T-helper 22 cell (primary cell): Measurements from ENCODE around the gene ERICH4.
"Not testable (repeated sequence)": the region's sequence is repeated elsewhere in the genome, so short reads cannot be mapped to it uniquely, and the experiment has no call there.

Source experiments
- DNase-seq: peaks from one replicate; pipeline ENCODE4 v3.0.0-alpha.2; 2020; ENCODE audit warnings: low read depth

ERICH4 gene, protein sequence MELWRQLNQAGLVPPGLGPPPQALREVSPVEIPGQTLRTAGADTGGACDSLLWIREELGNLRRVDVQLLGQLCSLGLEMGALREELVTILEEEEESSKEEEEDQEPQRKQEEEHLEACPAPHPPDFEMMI

DNA sequence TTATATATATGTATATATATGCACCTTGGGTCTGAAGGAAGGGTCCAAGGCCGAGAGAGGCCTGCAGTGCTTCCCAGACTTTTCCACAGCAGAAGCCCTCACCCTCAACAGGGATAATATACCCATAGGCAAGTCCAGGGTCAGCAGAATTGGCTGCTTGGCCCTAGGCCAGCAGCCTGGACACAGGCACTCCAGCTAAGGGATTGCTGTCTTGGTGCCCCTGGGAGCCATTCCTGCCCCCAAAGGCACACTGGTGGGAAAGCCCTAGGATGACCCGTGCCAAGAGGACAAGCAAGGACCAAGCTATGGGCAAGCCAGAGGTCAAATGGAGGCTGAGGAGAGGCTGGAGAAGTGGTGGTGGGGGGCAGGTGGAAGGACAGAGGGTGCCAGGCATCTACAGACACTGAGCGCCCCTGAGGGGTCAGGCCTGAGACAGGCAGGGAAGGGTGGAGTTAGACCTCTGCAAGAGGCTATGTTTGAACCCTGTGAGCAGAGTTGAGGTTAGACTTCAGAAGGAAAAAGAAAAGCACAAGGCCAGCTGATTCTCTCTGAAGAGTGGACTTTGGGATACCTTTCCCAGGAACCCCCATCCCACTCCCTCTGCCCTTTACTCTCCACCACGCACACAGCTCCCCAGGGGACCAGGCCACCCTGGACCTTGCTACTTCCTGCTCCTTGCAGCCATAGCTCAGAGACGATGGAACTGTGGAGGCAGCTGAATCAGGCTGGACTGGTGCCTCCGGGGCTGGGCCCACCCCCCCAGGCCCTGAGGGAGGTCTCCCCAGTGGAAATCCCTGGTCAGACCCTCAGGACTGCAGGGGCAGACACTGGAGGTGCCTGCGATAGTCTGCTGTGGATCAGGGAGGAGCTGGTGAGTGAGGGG, at the start of gene ERICH4:
Gene ERICH4, plus strand, starts transcription at position 684 of the 883 bp plus-strand sequence. Its CDS starts 14 bp downstream, at position 698.
- DNase-seq, result no peak

DNA sequence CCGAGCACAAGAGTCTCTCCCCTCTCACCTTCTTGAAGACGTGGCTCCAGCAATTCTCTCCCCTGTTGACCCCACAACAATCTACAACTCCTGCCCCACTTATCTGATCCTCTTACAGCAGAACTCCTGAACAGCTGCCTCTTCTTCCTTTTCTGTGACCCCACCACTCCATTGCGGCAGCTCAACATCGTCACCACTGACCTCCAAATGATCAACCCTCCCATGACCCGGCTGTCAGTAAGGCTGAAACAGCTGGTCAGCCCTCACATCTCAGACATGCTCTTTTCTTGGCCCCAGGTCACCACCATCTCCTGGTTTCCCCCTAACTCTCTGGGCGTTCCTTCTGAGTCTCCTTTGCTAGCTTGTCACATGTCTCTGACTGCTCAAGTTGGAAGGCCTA, 47.6 kb upstream of the ERICH4 start:
- no peak for DNase-seq

DNA sequence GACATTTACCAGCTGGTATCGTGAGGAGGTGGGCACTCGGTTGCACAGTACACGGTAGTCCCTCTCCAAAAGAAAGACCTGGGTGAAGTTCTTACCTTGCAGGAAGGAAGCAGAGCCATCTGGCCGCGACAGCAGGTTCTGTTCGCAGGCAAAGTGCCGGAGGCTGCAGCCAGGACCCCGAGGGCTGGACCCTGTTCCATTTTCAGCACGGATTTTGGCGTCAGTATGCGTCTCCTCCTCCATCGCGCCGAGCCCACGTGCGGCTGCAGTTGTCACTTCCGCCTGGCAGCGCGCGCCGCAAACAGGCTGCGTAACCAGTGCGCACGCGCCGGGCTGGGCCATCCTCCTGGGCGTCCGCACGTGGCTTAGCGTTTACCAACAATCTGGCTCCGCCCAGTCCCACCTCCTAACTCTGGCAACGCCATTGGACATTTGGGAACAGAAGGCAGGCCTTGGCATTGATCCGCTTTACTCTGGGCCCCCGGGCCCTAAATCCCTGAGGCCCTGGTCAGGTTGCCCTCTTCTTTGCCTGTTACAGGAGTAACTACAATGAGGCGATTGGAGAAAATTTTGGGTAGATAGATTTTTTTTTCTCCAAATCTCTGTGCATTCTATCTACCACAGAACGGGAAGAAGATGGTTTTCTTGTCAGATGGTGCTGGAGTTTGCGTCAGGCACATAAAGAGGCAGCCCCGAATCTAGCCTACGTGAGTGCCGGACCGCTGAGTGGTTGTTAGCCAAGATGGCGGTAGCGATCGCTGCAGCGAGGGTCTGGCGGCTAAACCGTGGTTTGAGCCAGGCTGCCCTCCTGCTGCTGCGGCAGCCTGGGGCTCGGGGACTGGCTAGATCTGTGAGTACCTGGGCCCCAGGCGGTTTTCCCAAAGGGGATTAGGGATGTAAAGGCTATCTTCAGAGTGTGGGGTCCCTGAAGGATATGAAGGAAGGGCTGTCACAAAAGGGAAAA, 45.6 kb upstream of the ERICH4 start, which contains the start of the genes BCKDHA and EXOSC5:
Gene BCKDHA, plus strand, starts transcription at position 733 of the 964 bp plus-strand sequence. Its CDS starts 10 bp downstream, at position 743.
Gene EXOSC5, minus strand, starts transcription at position 274 of the 964 bp plus-strand sequence. Its CDS starts 31 bp downstream, at position 243.
- DNase-seq, result peak; percentile 99

GRCh38 chr19:41398050-41398418, 44.9 kb upstream of the ERICH4 start:
- DNase-seq, result no peak

DNA sequence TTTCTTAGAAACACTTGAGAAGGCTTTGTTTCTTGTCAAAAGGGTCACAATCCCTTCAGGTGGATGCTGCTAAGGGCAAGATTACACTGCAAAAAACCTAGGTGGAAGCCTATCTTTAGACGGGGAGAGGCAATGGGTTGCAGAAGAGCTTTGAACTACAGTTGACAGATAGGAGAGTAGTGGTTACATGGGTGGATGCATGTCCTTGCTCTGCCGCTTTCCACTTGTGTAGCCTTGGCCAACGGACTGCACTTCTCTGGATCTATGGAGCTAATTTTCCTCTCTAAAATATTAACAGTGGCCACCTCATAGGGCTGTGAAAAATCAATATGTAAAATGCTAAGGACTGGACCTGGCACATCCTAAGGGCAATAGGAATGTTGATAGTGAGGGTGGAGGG, 44.4 kb upstream of the ERICH4 start:
- no peak for DNase-seq

DNA sequence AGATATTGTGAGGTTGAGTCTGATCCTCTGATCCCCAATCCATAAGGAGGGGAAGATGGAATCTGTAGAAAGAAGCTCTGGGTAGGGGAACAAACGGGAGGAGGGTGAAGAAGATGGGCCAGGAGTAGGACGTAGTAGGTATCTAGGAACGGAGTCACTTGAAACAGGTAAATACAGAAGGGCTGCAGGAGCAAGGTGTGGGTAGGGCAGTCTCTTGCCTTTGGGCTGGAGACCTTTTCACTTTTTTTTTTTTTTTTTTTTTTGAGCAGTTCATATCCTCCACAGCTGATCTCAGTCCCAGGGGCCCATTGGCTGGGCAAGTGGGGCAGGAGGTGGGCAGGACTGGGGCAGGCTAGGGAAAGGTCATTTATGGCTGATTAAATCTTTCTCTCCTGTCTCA, 43.9 kb upstream of the ERICH4 start:
- DNase-seq, result no peak

- no peak for DNase-seq
Observed at GRCh38 chr19:41399525-41399924, 43.4 kb upstream of the ERICH4 start.

DNA sequence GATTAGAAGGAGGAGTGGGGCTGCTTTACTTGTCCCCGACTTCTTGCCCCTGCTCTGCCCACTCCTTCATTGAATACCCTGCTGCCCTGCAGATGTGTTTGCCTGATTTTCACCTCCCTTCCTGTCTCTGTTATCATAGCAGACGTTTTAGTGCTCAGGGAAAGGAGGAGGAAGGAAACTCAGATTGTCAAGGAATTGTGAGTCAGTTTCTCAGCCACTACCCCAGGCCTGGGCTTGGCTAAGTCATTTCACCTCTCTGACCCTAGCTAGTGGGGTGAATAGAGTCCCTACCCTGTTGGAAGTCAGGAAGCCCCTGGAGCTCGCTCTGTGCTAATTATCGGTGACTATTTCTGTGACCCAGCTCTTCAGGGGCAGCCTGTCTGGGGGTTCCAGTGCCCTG, 41.5 kb upstream of the ERICH4 start:
- no peak for DNase-seq

DNA sequence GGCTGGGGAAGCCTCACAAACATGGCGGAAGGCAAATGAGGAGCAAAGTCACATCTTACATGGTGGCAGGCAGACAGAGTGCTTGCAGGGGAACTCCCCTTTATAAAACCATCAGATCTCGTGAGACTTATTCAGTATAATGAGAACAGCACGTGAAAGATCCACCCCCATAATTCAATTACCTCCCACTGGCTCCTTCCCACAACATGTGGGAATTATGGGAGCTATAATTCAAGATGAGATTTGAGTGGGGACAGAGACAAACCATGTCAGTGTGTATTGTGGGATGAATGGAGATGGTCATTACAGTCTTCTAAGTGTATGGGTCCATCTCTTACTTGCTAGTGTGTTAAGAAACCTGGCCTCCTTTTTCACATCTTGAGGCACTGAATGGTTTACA, 40.9 kb upstream of the ERICH4 start:
- no peak for DNase-seq

- DNase-seq, result no peak
Observed at GRCh38 chr19:41403181-41403970, 39.6 kb upstream of the ERICH4 start.

GRCh38 chr19:41405776-41406175, 37.2 kb upstream of the ERICH4 start:
- DNase-seq, result no peak

- no peak for DNase-seq
Observed at GRCh38 chr19:41407271-41407670, 35.7 kb upstream of the ERICH4 start.

DNA sequence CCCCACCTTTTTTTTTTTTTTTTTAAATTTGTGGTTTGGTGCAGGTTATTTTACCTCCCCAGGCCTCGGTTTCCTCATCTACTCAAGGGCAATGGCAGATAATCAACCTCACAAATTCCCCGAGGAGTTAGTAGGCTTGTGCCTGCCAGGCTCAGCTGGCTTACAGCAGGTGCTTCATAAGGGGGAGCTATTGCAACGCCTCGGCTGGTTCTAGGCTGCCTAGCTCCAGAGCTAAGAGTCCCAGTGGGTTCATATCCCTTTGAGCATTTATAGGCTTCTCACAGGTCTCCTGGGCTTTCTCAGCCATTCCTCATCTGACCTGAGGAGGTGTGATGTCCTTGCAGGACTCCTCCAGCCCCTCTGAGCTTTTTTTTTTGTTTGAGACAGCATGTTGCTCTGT, 34.7 kb upstream of the ERICH4 start:
- no peak for DNase-seq

- not testable (repeated sequence) for DNase-seq
Observed at GRCh38 chr19:41408846-41409245, 34.1 kb upstream of the ERICH4 start.

DNA sequence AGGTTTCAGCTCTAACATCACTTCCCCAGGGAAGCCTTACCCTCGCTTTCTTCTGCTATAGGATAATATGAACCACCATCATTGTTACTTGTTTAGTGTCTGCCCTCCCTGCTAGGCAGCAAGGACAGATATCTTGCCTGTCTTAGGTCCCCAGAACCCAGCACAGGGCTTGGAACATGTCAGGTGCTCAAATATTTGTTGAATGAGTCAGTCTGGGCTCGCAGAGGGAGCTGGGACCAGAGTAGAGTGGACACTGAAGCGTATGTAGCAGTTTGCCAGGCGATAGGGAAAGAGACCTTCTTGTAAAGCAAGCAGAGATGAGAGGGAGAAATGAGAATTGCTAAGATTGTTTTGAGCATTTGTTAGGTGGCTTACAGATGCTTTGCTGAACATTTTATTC, 33.7 kb upstream of the ERICH4 start:
- DNase-seq, result no peak

- DNase-seq, result no peak
Observed at GRCh38 chr19:41410336-41411054, 32.5 kb upstream of the ERICH4 start.

DNA sequence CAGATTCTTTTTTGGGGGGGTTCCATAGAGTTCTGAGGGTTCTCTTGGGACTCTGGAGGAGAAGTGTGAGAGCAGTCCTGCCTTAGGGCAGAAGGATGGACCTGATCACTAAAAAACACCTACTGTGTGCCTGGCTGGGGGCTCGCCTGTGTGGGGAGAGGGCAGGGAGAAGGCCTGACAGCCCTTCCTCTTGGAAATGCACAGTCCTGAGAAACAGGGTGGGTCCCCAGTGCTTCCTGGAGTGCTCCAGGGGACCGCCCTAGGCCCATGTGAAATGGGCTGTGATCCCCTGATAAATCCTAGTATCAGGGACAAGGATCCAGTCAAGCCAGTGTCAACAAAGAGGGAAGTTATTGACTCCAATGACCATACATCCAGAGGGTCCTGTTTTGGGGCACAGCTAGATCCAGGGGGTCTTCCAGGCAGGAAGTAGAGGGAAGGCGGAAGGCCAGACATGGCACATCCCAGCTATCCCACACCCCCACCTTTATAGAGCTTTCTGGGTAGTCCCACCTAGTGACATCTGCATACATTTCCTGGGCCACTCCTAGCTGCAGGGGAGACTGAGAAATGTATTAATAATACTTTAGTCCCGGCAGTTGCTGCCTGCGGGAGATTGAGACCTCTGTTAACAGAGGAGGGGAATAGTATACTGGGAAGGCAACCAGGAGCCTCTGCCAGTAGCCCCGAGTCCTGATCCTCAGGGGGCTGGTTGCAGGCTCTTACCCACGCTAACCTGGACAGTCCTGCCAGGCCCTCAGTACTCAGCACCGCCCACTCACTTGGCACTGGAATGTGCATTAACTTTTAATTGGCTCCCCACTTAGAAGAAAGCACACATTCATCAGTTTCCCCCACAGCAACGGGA, 31.6 kb upstream of the ERICH4 start:
- no peak for DNase-seq

DNA sequence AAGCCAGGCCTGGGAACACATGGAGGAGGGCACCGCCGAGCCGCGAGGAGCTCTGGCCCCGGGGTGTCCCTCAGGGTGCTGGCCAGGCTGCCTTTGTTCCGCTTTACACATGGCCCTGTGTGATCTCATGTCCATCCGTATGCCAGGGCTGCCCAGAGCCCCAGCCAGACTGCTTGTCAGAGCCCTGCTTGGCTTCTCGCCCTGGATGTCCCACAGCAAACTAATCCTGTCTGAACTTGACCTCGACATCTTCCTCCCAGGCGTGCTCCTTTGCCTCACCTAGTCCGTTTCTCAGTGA, 31.0 kb upstream of the ERICH4 start:
- no peak for DNase-seq

- no peak for DNase-seq
Observed at GRCh38 chr19:41412953-41413352, 30.0 kb upstream of the ERICH4 start.

DNA sequence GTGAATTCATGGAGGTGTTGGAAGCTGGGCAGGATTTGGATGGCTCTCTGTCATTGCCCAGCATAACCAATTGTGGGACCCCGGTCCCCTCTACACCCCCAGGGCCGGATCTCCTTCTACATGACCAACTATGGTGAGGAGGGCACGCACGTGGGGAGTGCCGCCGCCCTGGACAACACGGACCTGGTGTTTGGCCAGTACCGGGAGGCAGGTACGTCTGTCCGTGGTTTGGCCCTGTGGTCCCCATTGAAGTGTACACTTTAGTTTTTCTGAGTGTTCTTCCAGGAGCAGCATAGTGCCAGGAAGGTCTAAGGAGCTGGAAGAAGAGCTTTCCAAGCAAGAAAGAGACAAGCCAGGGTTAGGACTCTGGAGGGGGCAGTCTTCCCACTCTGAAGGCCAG, 29.0 kb upstream of the ERICH4 start:
- no peak for DNase-seq
